Activated T-helper 1 cell treated with Interleukin-2 at 50 U/mL for 16 hours (primary cell): Measurements from ENCODE around the gene DCP1A.

Source experiments
- DNase-seq: peaks from one replicate; pipeline ENCODE4 v3.0.0-alpha.2; 2020; ENCODE audit warnings: low read depth

Gene DCP1A

GRCh38 chr3:53243785-53244184, 103.6 kb downstream of the DCP1A start:
- no peak for DNase-seq

- DNase-seq = no peak
These were observed 104.2 kb downstream of the DCP1A start for GRCh38 chr3:53243165-53243564.

GRCh38 chr3:53242642-53243041, 104.7 kb downstream of the DCP1A start:
- DNase-seq = no peak

- DNase-seq = no peak
These were observed 105.2 kb downstream of the DCP1A start for GRCh38 chr3:53242155-53242554.

- no peak for DNase-seq
These were observed 106.1 kb downstream of the DCP1A start for GRCh38 chr3:53240989-53241972.

GRCh38 chr3:53239800-53240199, 107.5 kb downstream of the DCP1A start:
- no peak for DNase-seq

GRCh38 chr3:53238886-53239285, 108.5 kb downstream of the DCP1A start:
- no peak for DNase-seq

GRCh38 chr3:53238051-53238850, 109.1 kb downstream of the DCP1A start:
- DNase-seq = no peak

- DNase-seq = no peak
These were observed 111.1 kb downstream of the DCP1A start for GRCh38 chr3:53236112-53236841.

GRCh38 chr3:53235545-53235944, 111.8 kb downstream of the DCP1A start:
- no peak for DNase-seq

- no peak for DNase-seq
These were observed 112.5 kb downstream of the DCP1A start for GRCh38 chr3:53234841-53235232.

GRCh38 chr3:53234130-53234840, 113.1 kb downstream of the DCP1A start:
- DNase-seq = no peak
